GM10266 (cell line): ENCODE results near the gene LEP.

Source experiments
- DNase-seq: peaks from one replicate; pipeline ENCODE4 v3.0.0; 2012; ENCODE audit errors: extremely low spot score
- CTCF ChIP-seq: IDR thresholded peaks from 2 replicates; pipeline ENCODE4 v1.5.1; 2012; ENCODE audit warnings: mild to moderate bottlenecking, low read depth; ENCODE audit not compliant: control insufficient read depth, insufficient read depth; ENCODE audit errors: missing control alignments

The LEP gene

GRCh38 chr7:128211626-128212025, 29.5 kb upstream of the LEP start:
- TF ChIP-seq CTCF = no peak
- DNase-seq = no peak

GRCh38 chr7:128214463-128214862, 26.6 kb upstream of the LEP start:
- no peak for DNase-seq
- no peak for TF ChIP-seq CTCF

- DNase-seq = no peak
- TF ChIP-seq CTCF = no peak
Observed at GRCh38 chr7:128215281-128215680, 25.8 kb upstream of the LEP start.

GRCh38 chr7:128215739-128216138, 25.3 kb upstream of the LEP start:
- TF ChIP-seq CTCF = no peak
- no peak for DNase-seq

GRCh38 chr7:128217030-128217805, 23.9 kb upstream of the LEP start:
- no peak for TF ChIP-seq CTCF
- no peak for DNase-seq

- no peak for TF ChIP-seq CTCF
- no peak for DNase-seq
Observed at GRCh38 chr7:128217967-128218652, 23.0 kb upstream of the LEP start.

GRCh38 chr7:128219636-128220035, 21.4 kb upstream of the LEP start:
- no peak for TF ChIP-seq CTCF

More at GRCh38 chr7:128219636-128220035, 21.4 kb upstream of the LEP start:
- DNase-seq = no peak
